Activated T-cell treated with anti-CD3 and anti-CD28 coated beads, Interleukin-2, amount 50 U/mL, for 72 hours (primary cell): Measurements from ENCODE around the gene FAM227B. TPM values are rescaled to one million over a fixed set of nuclear protein-coding genes. Genes with fewer than 3 reads are reported as not detected.

Experiments used
- ATAC-seq, 2 donors: fragments of 150-1000 bp; cut with Tn5 transposase; replicated peaks in 1 of 2; 2 replicates each; pipeline ENCODE4 v1.10.0; 2021; ENCODE audit warnings: moderate library complexity in 2 of 2, mild to moderate bottlenecking in 1 of 2
- DNase-seq, 2 donors: peaks; one replicate each; pipeline ENCODE4 v3.0.0; 2021 to 2022; ENCODE audit warnings: mixed read lengths in 1 of 2
- H3K27ac Mint-ChIP-seq: one replicate; pipeline ENCODE4 v1.8.0; 2022; ENCODE audit warnings: mild to moderate bottlenecking, moderate library complexity, mixed read lengths
- H3K27me3 Mint-ChIP-seq: one replicate; pipeline ENCODE4 v1.8.0; 2022; ENCODE audit warnings: low read depth, mixed read lengths
- H3K36me3 Mint-ChIP-seq, 2 donors: one replicate each; pipeline ENCODE4 v1.8.0; 2022; ENCODE audit warnings: mixed read lengths in 2 of 2, mild to moderate bottlenecking in 1 of 2; ENCODE audit not compliant: insufficient read depth in 2 of 2
- H3K4me1 Mint-ChIP-seq: one replicate; pipeline ENCODE4 v1.8.0; 2022; ENCODE audit warnings: low read depth, mixed read lengths
- H3K4me3 Mint-ChIP-seq, 2 donors: one replicate each; pipeline ENCODE4 v1.8.0; 2022; ENCODE audit warnings: mild to moderate bottlenecking in 2 of 2, mixed read lengths in 2 of 2, moderate library complexity in 2 of 2
- H3K9me3 Mint-ChIP-seq, 2 donors: one replicate each; pipeline ENCODE4 v1.8.0; 2022; ENCODE audit warnings: mixed read lengths in 2 of 2
- total RNA-seq, 2 donors: library from RNA; stranded (reverse); gene quantifications; one replicate each; pipeline ENCODE4 v1.2.3, GENCODE V29; 2022

FAM227B gene
- total RNA-seq, 2 donors from 2014 or later, result 4.1 to 5.7 TPM

GRCh38 chr15:49309889-49310288, 310.7 kb downstream of the FAM227B start:
- H3K4me3 Mint-ChIP-seq, result no peak overlapping the region
- H3K9me3 Mint-ChIP-seq, result no peaks in the 10 kb centered on the region
- H3K27me3 Mint-ChIP-seq, result no peaks in the 10 kb centered on the region
- peaks cover 3 to 11% of the 10 kb centered on the region in 2 donors for H3K36me3 Mint-ChIP-seq
- no peak overlapping the region for H3K27ac Mint-ChIP-seq
- H3K4me1 Mint-ChIP-seq, result peaks cover 5% of the 10 kb centered on the region
- ATAC-seq (no peak), DNase-seq (no peak)

- Mint-ChIP-seq H3K27me3 (no peaks in the 10 kb centered on the region), H3K27ac (no peak overlapping the region), H3K9me3 (no peaks in the 10 kb centered on the region), H3K36me3 (peaks cover 2 to 8% of the 10 kb centered on the region in 2 donors), H3K4me1 (peaks cover 5% of the 10 kb centered on the region), H3K4me3 (no peak overlapping the region)
- DNase-seq (no peak), ATAC-seq (no peak)
These were observed 311.9 kb downstream of the FAM227B start for GRCh38 chr15:49308686-49309085.

- Mint-ChIP-seq H3K4me1 (no peaks in the 10 kb centered on the region), H3K9me3 (no peaks in the 10 kb centered on the region), H3K4me3 (no peak overlapping the region), H3K36me3 (peaks cover 0 to 5% of the 10 kb centered on the region in 2 donors), H3K27ac (no peak overlapping the region), H3K27me3 (no peaks in the 10 kb centered on the region)
- ATAC-seq, result no peak
- DNase-seq, result no peak
These were observed 314.1 kb downstream of the FAM227B start for GRCh38 chr15:49306551-49306950.

GRCh38 chr15:49303003-49303402, 317.6 kb downstream of the FAM227B start:
- Mint-ChIP-seq H3K4me1 (peaks cover 6% of the 10 kb centered on the region), H3K4me3 (no peak overlapping the region), H3K27me3 (no peaks in the 10 kb centered on the region), H3K36me3 (peaks cover 5 to 11% of the 10 kb centered on the region in 2 donors), H3K27ac (no peak overlapping the region), H3K9me3 (peaks cover 0 to 5% of the 10 kb centered on the region in 2 donors)
- ATAC-seq (no peak), DNase-seq (no peak)

- no peak for ATAC-seq
- Mint-ChIP-seq H3K27ac (no peak overlapping the region), H3K9me3 (peaks cover 0 to 5% of the 10 kb centered on the region in 2 donors), H3K36me3 (peaks cover 8 to 16% of the 10 kb centered on the region in 2 donors), H3K4me1 (peaks cover 10% of the 10 kb centered on the region), H3K27me3 (no peaks in the 10 kb centered on the region), H3K4me3 (no peak overlapping the region)
- no peak for DNase-seq
These were observed 319.1 kb downstream of the FAM227B start for GRCh38 chr15:49301562-49301961.

GRCh38 chr15:49300856-49301255, 319.8 kb downstream of the FAM227B start:
- Mint-ChIP-seq H3K27ac (no peak overlapping the region), H3K4me3 (no peak overlapping the region), H3K27me3 (no peaks in the 10 kb centered on the region), H3K4me1 (peaks cover 10% of the 10 kb centered on the region), H3K9me3 (peaks cover 3 to 5% of the 10 kb centered on the region in 2 donors), H3K36me3 (peaks cover 8 to 21% of the 10 kb centered on the region in 2 donors)
- DNase-seq (no peak), ATAC-seq (no peak)

- DNase-seq (no peak), ATAC-seq (no peak)
- Mint-ChIP-seq H3K4me1 (peaks cover 10% of the 10 kb centered on the region), H3K27me3 (no peaks in the 10 kb centered on the region), H3K27ac (peak overlapping the region; percentile 58), H3K9me3 (peaks cover 3 to 5% of the 10 kb centered on the region in 2 donors), H3K4me3 (no peak overlapping the region), H3K36me3 (peaks cover 16 to 28% of the 10 kb centered on the region in 2 donors)
These were observed 323.0 kb downstream of the FAM227B start for GRCh38 chr15:49297584-49297983.

- H3K27ac Mint-ChIP-seq, result no peak overlapping the region
- peaks cover 10% of the 10 kb centered on the region for H3K4me1 Mint-ChIP-seq
- DNase-seq (no peak), ATAC-seq (no peak)
- H3K27me3 Mint-ChIP-seq, result no peaks in the 10 kb centered on the region
- peaks cover 3 to 4% of the 10 kb centered on the region in 2 donors for H3K9me3 Mint-ChIP-seq
- peaks cover 16 to 33% of the 10 kb centered on the region in 2 donors for H3K36me3 Mint-ChIP-seq
- no peak overlapping the region for H3K4me3 Mint-ChIP-seq
These were observed 324.4 kb downstream of the FAM227B start for GRCh38 chr15:49296258-49296657.

GRCh38 chr15:49293941-49294340, 326.7 kb downstream of the FAM227B start:
- H3K27ac Mint-ChIP-seq, result no peak overlapping the region
- H3K9me3 Mint-ChIP-seq, result peaks cover 0 to 3% of the 10 kb centered on the region in 2 donors
- H3K4me3 Mint-ChIP-seq, result no peak overlapping the region
- no peaks in the 10 kb centered on the region for H3K27me3 Mint-ChIP-seq
- DNase-seq (no peak), ATAC-seq (no peak)
- peaks cover 13 to 32% of the 10 kb centered on the region in 2 donors for H3K36me3 Mint-ChIP-seq
- H3K4me1 Mint-ChIP-seq, result peaks cover 5% of the 10 kb centered on the region

GRCh38 chr15:49290191-49290590, 330.4 kb downstream of the FAM227B start:
- no peak for ATAC-seq
- Mint-ChIP-seq H3K27ac (peak overlapping the region; percentile 47), H3K9me3 (peaks cover 0 to 1% of the 10 kb centered on the region in 2 donors), H3K27me3 (no peaks in the 10 kb centered on the region), H3K36me3 (peaks cover 15 to 36% of the 10 kb centered on the region in 2 donors), H3K4me3 (no peak overlapping the region), H3K4me1 (peaks cover 27% of the 10 kb centered on the region)
- DNase-seq, result no peak

GRCh38 chr15:49288391-49288790, 332.2 kb downstream of the FAM227B start:
- no peak for ATAC-seq
- no peak overlapping the region for H3K4me3 Mint-ChIP-seq
- H3K27ac Mint-ChIP-seq, result peak overlapping the region; percentile 5
- H3K9me3 Mint-ChIP-seq, result peaks cover 0 to 1% of the 10 kb centered on the region in 2 donors
- H3K27me3 Mint-ChIP-seq, result no peaks in the 10 kb centered on the region
- peaks cover 15 to 42% of the 10 kb centered on the region in 2 donors for H3K36me3 Mint-ChIP-seq
- no peak for DNase-seq
- peaks cover 28% of the 10 kb centered on the region for H3K4me1 Mint-ChIP-seq

- H3K9me3 Mint-ChIP-seq, result peaks cover 0 to 1% of the 10 kb centered on the region in 2 donors
- H3K27me3 Mint-ChIP-seq, result no peaks in the 10 kb centered on the region
- H3K27ac Mint-ChIP-seq, result peak overlapping the region; percentile 17
- H3K36me3 Mint-ChIP-seq, result peaks cover 13 to 42% of the 10 kb centered on the region in 2 donors
- ATAC-seq, result no peak
- H3K4me3 Mint-ChIP-seq, result no peak overlapping the region
- DNase-seq, result no peak
- H3K4me1 Mint-ChIP-seq, result peaks cover 28% of the 10 kb centered on the region
These were observed 333.1 kb downstream of the FAM227B start for GRCh38 chr15:49287481-49287880.

GRCh38 chr15:49286649-49287404, 333.8 kb downstream of the FAM227B start:
- Mint-ChIP-seq H3K4me3 (peak overlapping the region in 1 of 2 donors; percentile 40), H3K36me3 (peaks cover 13 to 39% of the 10 kb centered on the region in 2 donors)
- no peak for DNase-seq

More at GRCh38 chr15:49286649-49287404, 333.8 kb downstream of the FAM227B start:
- no peaks in the 10 kb centered on the region for H3K27me3 Mint-ChIP-seq
- peak overlapping the region; percentile 26 for H3K27ac Mint-ChIP-seq
- H3K4me1 Mint-ChIP-seq, result peaks cover 28% of the 10 kb centered on the region
- peak; percentile 81 for ATAC-seq
- peaks cover 0 to 1% of the 10 kb centered on the region in 2 donors for H3K9me3 Mint-ChIP-seq
